Right lobe of liver (tissue), 6 donors: ENCODE results near the gene ST6GAL2. TPM values are rescaled to one million over a fixed set of nuclear protein-coding genes. Genes with fewer than 3 reads are reported as not detected.

Experiments
- ATAC-seq, 4 donors: fragments of 200-7000 bp; cut with Tn5 transposase; one replicate each; pipeline ENCODE4 v1.9.1; 2020; ENCODE audit warnings: mild to moderate bottlenecking in 4 of 4, moderate library complexity in 4 of 4
- DNase-seq, 3 donors: peaks; one replicate each; pipeline ENCODE4 v3.0.0-alpha.2; 2020
- H3K27ac ChIP-seq, 3 donors: fragments of 200-600 bp; one replicate each; pipeline ENCODE4 v1.8.0; 2022
- H3K27me3 ChIP-seq, 2 donors: fragments of 200-600 bp; one replicate each; pipeline ENCODE4 v1.8.0; 2022
- H3K36me3 ChIP-seq, 4 donors: fragments of 200-600 bp; sonication (generic) in 1 of 4; one replicate each; pipeline versions ENCODE4 v1.5.1 to v1.8.0; 2017 to 2022; ENCODE audit warnings: control low read depth in 1 of 4
- H3K4me1 ChIP-seq, 4 donors: fragments of 200-600 bp; sonication (generic) in 1 of 4; one replicate each; pipeline versions ENCODE4 v1.5.1 to v1.8.0; 2017 to 2022; ENCODE audit warnings: control low read depth in 1 of 4
- H3K4me3 ChIP-seq, 3 donors: fragments of 200-600 bp; one replicate each; pipeline ENCODE4 v1.8.0; 2022
- H3K9me3 ChIP-seq, 4 donors: fragments of 200-600 bp; sonication (generic) in 1 of 4; one replicate each; pipeline versions ENCODE4 v1.5.1 to v1.8.0; 2017 to 2022; ENCODE audit warnings: control low read depth in 1 of 4
- CTCF ChIP-seq, 4 donors: fragments of 200-600 bp in 3 of 4; fragments of 450-650 bp in 1 of 4; IDR thresholded peaks; one replicate each; pipeline versions ENCODE4 v1.5.1 to v1.8.0; 2016 to 2022; ENCODE audit warnings: antibody characterized with exemption in 4 of 4, mild to moderate bottlenecking in 2 of 4
- POLR2A ChIP-seq: fragments of 450-650 bp; IDR thresholded peaks from one replicate; pipeline ENCODE4 v1.6.1; 2017; ENCODE audit warnings: antibody characterized with exemption, mild to moderate bottlenecking
- WGBS: methylation state at CpG from one replicate; pipeline ENCODE4 v1.1.6; 2018; ENCODE audit warnings: low coverage, low lambda C conversion rate; ENCODE audit not compliant: insufficient coverage; ENCODE audit errors: missing lambda C conversion rate; 5-methylcytosine and 5-hydroxymethylcytosine counted together
- intact Hi-C, 2 donors: fragments of 100-400 bp; cut with DNase I; formaldehyde crosslinking; loops; one replicate each; pipeline versions ENCODE4 v1.11.2 to v1.14.1; 2022
- total RNA-seq, 6 experiments: library from RNA; depleted of rRNA in 2 of 6; stranded (reverse); fragments of >200 nt in 2 of 6; fragmentation: NEBNext Ultra II Directional in 3 of 6; extraction: Animal tissue kit (Norgen Biotek cat#: 25700) in 3 of 6; gene quantifications; one replicate each; pipeline versions ENCODE4 v1.1.0 to v1.2.4, GENCODE V29; 2016 to 2023
- donor health status: DM: no; HTN: yes; CAD: no.
- donor health status: DM: no; HTN: no; CAD: no.
- donor health status: DM: no; HTN: no; CAD: no.
- donor health status: DM: no; HTN: yes; CAD: no.
- donor health status: DM: no; HTN: yes; CAD: no.

The ST6GAL2 gene
- total RNA-seq, 6 experiments from 2014 or later: 0.55 to 2.4 (median 1.7) TPM

- DNase-seq (no peak), ATAC-seq (no peak)
- peaks cover 0 to 7% of the 10 kb centered on the region in 2 donors for H3K27me3 ChIP-seq
These were observed 6.1 kb upstream of the ST6GAL2 start for GRCh38 chr2:106892048-106892447.

GRCh38 chr2:106890606-106891005, 4.6 kb upstream of the ST6GAL2 start:
- no peaks in the 10 kb centered on the region for H3K36me3 ChIP-seq
- H3K27me3 ChIP-seq: peaks cover 0 to 10% of the 10 kb centered on the region in 2 donors
- DNase-seq: no peak
- no peak overlapping the region for H3K27ac ChIP-seq
- intact Hi-C loops: no loop called here
- H3K4me1 ChIP-seq: peaks cover 0 to 10% (median 0%) of the 10 kb centered on the region in 4 donors
- no peak for TF ChIP-seq POLR2A
- TF ChIP-seq CTCF (IDR thresholded peaks at IDR 0.05): no peak
- 18% methylated on average over 5 of the region's 5 CpGs for WGBS
- no peak for ATAC-seq
- H3K4me3 ChIP-seq: no peak overlapping the region
- H3K9me3 ChIP-seq: no peaks in the 10 kb centered on the region

More at GRCh38 chr2:106892048-106892447, 6.1 kb upstream of the ST6GAL2 start:
- H3K4me3 ChIP-seq: no peak overlapping the region
- no peaks in the 10 kb centered on the region for H3K9me3 ChIP-seq
- H3K36me3 ChIP-seq: no peaks in the 10 kb centered on the region
- H3K27ac ChIP-seq: no peak overlapping the region
- WGBS: 49% methylated on average over 2 of the region's 2 CpGs
- intact Hi-C loops: no loop called here
- peaks cover 0 to 3% (median 0%) of the 10 kb centered on the region in 4 donors for H3K4me1 ChIP-seq
- TF ChIP-seq POLR2A (no peak), CTCF (IDR thresholded peaks at IDR 0.05) (no peak)

- H3K27me3 ChIP-seq: peaks cover 0 to 10% of the 10 kb centered on the region in 2 donors
- no peaks in the 10 kb centered on the region for H3K9me3 ChIP-seq
- no peaks in the 10 kb centered on the region for H3K36me3 ChIP-seq
- H3K4me1 ChIP-seq: peaks cover 0 to 10% (median 0%) of the 10 kb centered on the region in 4 donors
- peak overlapping the region; percentile 21 to 43 (median 28) for H3K4me3 ChIP-seq
- peak overlapping the region in 1 of 3 donors; percentile 40 for H3K27ac ChIP-seq
- intact Hi-C loops: no loop called here
- ATAC-seq: peak; percentile 29 to 59 (median 32)
- peak; percentile 25 to 58 (median 49) for DNase-seq
- 3% methylated on average over 41 of the region's 71 CpGs for WGBS
- TF ChIP-seq CTCF (IDR thresholded peaks at IDR 0.05) (no peak), POLR2A (no peak)
These were observed 1.2 kb upstream of the ST6GAL2 start for GRCh38 chr2:106886916-106887758.

- H3K36me3 ChIP-seq: no peaks in the 10 kb centered on the region
- H3K27me3 ChIP-seq: peaks cover 0 to 10% of the 10 kb centered on the region in 2 donors
- DNase-seq: no peak
- TF ChIP-seq CTCF (IDR thresholded peaks at IDR 0.05): no peak
- TF ChIP-seq POLR2A: no peak
- no peak for ATAC-seq
- H3K27ac ChIP-seq: peak overlapping the region in 1 of 3 donors; percentile 40
- H3K9me3 ChIP-seq: no peaks in the 10 kb centered on the region
- intact Hi-C loops: no loop called here
- H3K4me3 ChIP-seq: peak overlapping the region; percentile 12 to 43 (median 28)
- H3K4me1 ChIP-seq: peaks cover 0 to 10% (median 0%) of the 10 kb centered on the region in 4 donors
- WGBS: 2% methylated on average over 10 of the region's 10 CpGs
These were observed 638 bp downstream of the ST6GAL2 start for GRCh38 chr2:106885329-106885728.
